ENCODE results near the gene FARS2.
A peak's percentile ranks its signal among the peaks of the same experiment; 100 is the strongest.

The FARS2 gene

GRCh38 chr6:5287205-5287965, 26.1 kb downstream of the FARS2 start:
- DNase-seq (ENCODE audit: low read depth) = no peak

- no peak for DNase-seq (ENCODE audit: low read depth)
Observed at GRCh38 chr6:5287966-5288297, 26.6 kb downstream of the FARS2 start.

- no peak for DNase-seq (ENCODE audit: low read depth)
Observed at GRCh38 chr6:5290097-5290496, 28.8 kb downstream of the FARS2 start.

GRCh38 chr6:5290500-5290899, 29.2 kb downstream of the FARS2 start:
- no peak for DNase-seq (ENCODE audit: low read depth)

- no peak for DNase-seq (ENCODE audit: low read depth)
Observed at GRCh38 chr6:5292154-5292553, 30.8 kb downstream of the FARS2 start.

- no peak for DNase-seq (ENCODE audit: low read depth)
Observed at GRCh38 chr6:5293692-5294091, 32.4 kb downstream of the FARS2 start.

GRCh38 chr6:5294392-5295211, 33.3 kb downstream of the FARS2 start:
- no peak for DNase-seq (ENCODE audit: low read depth)

- DNase-seq (ENCODE audit: low read depth) = no peak
Observed at GRCh38 chr6:5295623-5296022, 34.3 kb downstream of the FARS2 start.

GRCh38 chr6:5300206-5300764, 39.0 kb downstream of the FARS2 start:
- no peak for DNase-seq (ENCODE audit: low read depth)

GRCh38 chr6:5302220-5302946, 41.1 kb downstream of the FARS2 start:
- DNase-seq (ENCODE audit: low read depth) = no peak

GRCh38 chr6:5302995-5303622, 41.8 kb downstream of the FARS2 start:
- peak; percentile 31 for DNase-seq (ENCODE audit: low read depth)

GRCh38 chr6:5303682-5304081, 42.4 kb downstream of the FARS2 start:
- DNase-seq (ENCODE audit: low read depth) = no peak

GRCh38 chr6:5305968-5306626, 44.8 kb downstream of the FARS2 start:
- DNase-seq (ENCODE audit: low read depth) = no peak

GRCh38 chr6:5307058-5307457, 45.7 kb downstream of the FARS2 start:
- DNase-seq (ENCODE audit: low read depth) = no peak

GRCh38 chr6:5308066-5308465, 46.8 kb downstream of the FARS2 start:
- DNase-seq (ENCODE audit: low read depth) = no peak

- no peak for DNase-seq (ENCODE audit: low read depth)
Observed at GRCh38 chr6:5314191-5314865, 53.0 kb downstream of the FARS2 start.

- no peak for DNase-seq (ENCODE audit: low read depth)
Observed at GRCh38 chr6:5315881-5316280, 54.6 kb downstream of the FARS2 start.

GRCh38 chr6:5316951-5317350, 55.6 kb downstream of the FARS2 start:
- no peak for DNase-seq (ENCODE audit: low read depth)

GRCh38 chr6:5318617-5319272, 57.4 kb downstream of the FARS2 start:
- no peak for DNase-seq (ENCODE audit: low read depth)

- DNase-seq (ENCODE audit: low read depth) = no peak
Observed at GRCh38 chr6:5323979-5324378, 62.7 kb downstream of the FARS2 start.
